Measurements from ENCODE around the gene FOXP1. TPM values are rescaled to one million over a fixed set of nuclear protein-coding genes. Genes with fewer than 3 reads are reported as not detected.

The FOXP1 gene
- total RNA-seq, 1 donor from 2014 or later: 107 TPM

- Mint-ChIP-seq H3K36me3 (ENCODE audit: low read depth, unreplicated experiment) (no peaks in the 10 kb centered on the region), H3K27ac (ENCODE audit: unreplicated experiment) (no peak overlapping the region), H3K27me3 (ENCODE audit: low read depth, unreplicated experiment) (no peaks in the 10 kb centered on the region)
These were observed 656.7 kb downstream of the FOXP1 start for GRCh38 chr3:70926835-70927234.

GRCh38 chr3:70919661-70920060 lies 663.9 kb downstream of the FOXP1 start:
- no peak for DNase-seq (ENCODE audit: low read depth)
- peak overlapping the region; percentile 49 for H3K27ac ChIP-seq (ENCODE audit: low read depth, low read length)
- peak overlapping the region; percentile 39 for H3K4me2 ChIP-seq (ENCODE audit: low read length)
- Mint-ChIP-seq H3K4me1 (ENCODE audit: low read depth, unreplicated experiment) (peaks cover 10% of the 10 kb centered on the region), H3K27me3 (ENCODE audit: low read depth, unreplicated experiment) (no peaks in the 10 kb centered on the region), H3K9me3 (ENCODE audit: unreplicated experiment) (no peaks in the 10 kb centered on the region), H3K36me3 (ENCODE audit: low read depth, unreplicated experiment) (no peaks in the 10 kb centered on the region), H3K4me3 (ENCODE audit: unreplicated experiment) (no peak overlapping the region), H3K27ac (ENCODE audit: unreplicated experiment) (peak overlapping the region; percentile 30)
- no peaks in the 10 kb centered on the region for H3K36me3 ChIP-seq (ENCODE audit: insufficient read depth, low read length)
- no peaks in the 10 kb centered on the region for H4K20me1 ChIP-seq (ENCODE audit: insufficient read depth, low read length)
- H2AFZ ChIP-seq (ENCODE audit: low read depth, low read length): no peak overlapping the region
- H3K79me2 ChIP-seq (ENCODE audit: insufficient read depth, low read length): no peaks in the 10 kb centered on the region
- no peaks in the 10 kb centered on the region for H3K9me3 ChIP-seq (ENCODE audit: insufficient read depth, low read depth, low read length)
- H3K4me1 ChIP-seq (ENCODE audit: insufficient read depth, low read length): peaks cover 3% of the 10 kb centered on the region
- no peak overlapping the region for H3K4me3 ChIP-seq (ENCODE audit: insufficient read depth, low read depth, low read length)
- H3K9ac ChIP-seq (ENCODE audit: low read length): peak overlapping the region; percentile 7
- TF ChIP-seq EZH2 (IDR thresholded peaks at IDR 0.05; ENCODE audit: insufficient read depth, low read length): no peak
- no peak for TF ChIP-seq CTCF (IDR thresholded peaks at IDR 0.05; ENCODE audit: insufficient read depth, low read depth, low read length)
- no peak for FAIRE-seq
- H3K27me3 ChIP-seq (ENCODE audit: insufficient read depth, low read length): no peaks in the 10 kb centered on the region

More at GRCh38 chr3:70926835-70927234, 656.7 kb downstream of the FOXP1 start:
- no peaks in the 10 kb centered on the region for H3K4me1 Mint-ChIP-seq (ENCODE audit: low read depth, unreplicated experiment)
- H3K9me3 Mint-ChIP-seq (ENCODE audit: unreplicated experiment): no peaks in the 10 kb centered on the region
- no peaks in the 10 kb centered on the region for H3K4me1 ChIP-seq (ENCODE audit: insufficient read depth, low read length)
- H3K27me3 ChIP-seq (ENCODE audit: insufficient read depth, low read length): no peaks in the 10 kb centered on the region
- H4K20me1 ChIP-seq (ENCODE audit: insufficient read depth, low read length): no peaks in the 10 kb centered on the region
- H3K9ac ChIP-seq (ENCODE audit: low read length): no peak overlapping the region
- no peaks in the 10 kb centered on the region for H3K79me2 ChIP-seq (ENCODE audit: insufficient read depth, low read length)
- H3K36me3 ChIP-seq (ENCODE audit: insufficient read depth, low read length): no peaks in the 10 kb centered on the region
- no peak for FAIRE-seq
- no peak for DNase-seq (ENCODE audit: low read depth)
- H3K4me3 ChIP-seq (ENCODE audit: insufficient read depth, low read depth, low read length): no peak overlapping the region
- no peak for TF ChIP-seq EZH2 (IDR thresholded peaks at IDR 0.05; ENCODE audit: insufficient read depth, low read length)
- no peak for TF ChIP-seq CTCF (IDR thresholded peaks at IDR 0.05; ENCODE audit: insufficient read depth, low read depth, low read length)
- H3K9me3 ChIP-seq (ENCODE audit: insufficient read depth, low read depth, low read length): no peaks in the 10 kb centered on the region
- H2AFZ ChIP-seq (ENCODE audit: low read depth, low read length): no peak overlapping the region
- H3K4me2 ChIP-seq (ENCODE audit: low read length): no peak overlapping the region
- H3K27ac ChIP-seq (ENCODE audit: low read depth, low read length): no peak overlapping the region
- no peak overlapping the region for H3K4me3 Mint-ChIP-seq (ENCODE audit: unreplicated experiment)

GRCh38 chr3:70919091-70919490 lies 664.4 kb downstream of the FOXP1 start:
- H3K4me1 Mint-ChIP-seq (ENCODE audit: low read depth, unreplicated experiment): peaks cover 10% of the 10 kb centered on the region
- no peak overlapping the region for H3K4me3 Mint-ChIP-seq (ENCODE audit: unreplicated experiment)

More at GRCh38 chr3:70919091-70919490, 664.4 kb downstream of the FOXP1 start:
- Mint-ChIP-seq H3K27me3 (ENCODE audit: low read depth, unreplicated experiment) (no peaks in the 10 kb centered on the region), H3K27ac (ENCODE audit: unreplicated experiment) (peak overlapping the region; percentile 30), H3K36me3 (ENCODE audit: low read depth, unreplicated experiment) (no peaks in the 10 kb centered on the region), H3K9me3 (ENCODE audit: unreplicated experiment) (no peaks in the 10 kb centered on the region)
- Histone ChIP-seq H3K36me3 (ENCODE audit: insufficient read depth, low read length) (no peaks in the 10 kb centered on the region), H3K4me2 (ENCODE audit: low read length) (peak overlapping the region; percentile 39), H3K4me1 (ENCODE audit: insufficient read depth, low read length) (peaks cover 3% of the 10 kb centered on the region), H2AFZ (ENCODE audit: low read depth, low read length) (no peak overlapping the region), H3K9me3 (ENCODE audit: insufficient read depth, low read depth, low read length) (no peaks in the 10 kb centered on the region), H3K4me3 (ENCODE audit: insufficient read depth, low read depth, low read length) (no peak overlapping the region), H3K79me2 (ENCODE audit: insufficient read depth, low read length) (no peaks in the 10 kb centered on the region), H3K27ac (ENCODE audit: low read depth, low read length) (peak overlapping the region; percentile 49), H3K9ac (ENCODE audit: low read length) (peak overlapping the region; percentile 7), H4K20me1 (ENCODE audit: insufficient read depth, low read length) (no peaks in the 10 kb centered on the region), H3K27me3 (ENCODE audit: insufficient read depth, low read length) (no peaks in the 10 kb centered on the region)
- TF ChIP-seq CTCF (IDR thresholded peaks at IDR 0.05; ENCODE audit: insufficient read depth, low read depth, low read length) (no peak), EZH2 (IDR thresholded peaks at IDR 0.05; ENCODE audit: insufficient read depth, low read length) (no peak)
- DNase-seq (ENCODE audit: low read depth): peak; percentile 33
- FAIRE-seq: no peak

All from astrocyte (in vitro differentiated cells and primary cell).